Activated naive CD4-positive, alpha-beta T cell treated with anti-CD3 and anti-CD28 coated beads, Interleukin-2, amount 50 U/mL, for 72 hours (primary cell): ENCODE results near the gene ACVRL1. TPM values are rescaled to one million over a fixed set of nuclear protein-coding genes. Genes with fewer than 3 reads are reported as not detected.
A peak's percentile ranks its signal among the peaks of the same experiment; 100 is the strongest.

Source experiments
- ATAC-seq, 2 donors: fragments of 150-1000 bp; cut with Tn5 transposase; 2 replicates each; pipeline ENCODE4 v1.10.0; 2021; ENCODE audit warnings: mild to moderate bottlenecking in 2 of 2, moderate library complexity in 2 of 2
- DNase-seq, 2 donors: peaks; one replicate each; pipeline ENCODE4 v3.0.0; 2021 to 2022; ENCODE audit warnings: low spot score in 2 of 2
- H3K27ac Mint-ChIP-seq, 2 donors: one replicate each; pipeline ENCODE4 v1.8.0; 2022; ENCODE audit warnings: mild to moderate bottlenecking in 2 of 2, mixed read lengths in 2 of 2
- H3K36me3 Mint-ChIP-seq, 2 donors: one replicate each; pipeline ENCODE4 v1.8.0; 2022; ENCODE audit warnings: mixed read lengths in 2 of 2
- H3K9me3 Mint-ChIP-seq, 2 donors: one replicate each; pipeline ENCODE4 v1.8.0; 2022; ENCODE audit warnings: mixed read lengths in 2 of 2
- total RNA-seq, 2 donors: library from RNA; stranded (reverse); gene quantifications; one replicate each; pipeline ENCODE4 v1.2.3, GENCODE V29; 2022

ACVRL1 gene
- total RNA-seq, 2 donors from 2014 or later, result not detected

DNA sequence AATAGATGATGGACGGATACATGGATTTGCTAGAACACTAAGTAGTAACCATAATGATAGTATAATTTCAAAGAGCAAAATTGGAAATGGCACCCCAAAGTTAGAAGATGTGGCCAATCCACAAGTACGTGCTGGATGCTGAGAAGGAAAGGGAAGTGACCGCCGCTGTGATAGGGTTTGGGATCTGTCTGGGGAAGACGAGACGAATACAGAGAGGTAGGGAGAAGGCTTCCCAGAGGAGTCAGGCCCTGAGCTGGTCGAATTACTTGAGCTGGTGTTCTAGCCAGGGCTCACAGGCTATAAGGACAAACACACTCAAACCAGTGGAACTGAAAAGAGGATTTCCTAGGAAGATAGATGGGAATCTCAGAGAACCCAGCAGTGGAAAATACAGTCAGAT lies 34.8 kb downstream of the ACVRL1 start:
- H3K36me3 Mint-ChIP-seq, result peaks cover 6 to 21% of the 10 kb centered on the region in 2 donors
- ATAC-seq, result no peak
- peaks cover 6 to 22% of the 10 kb centered on the region in 2 donors for H3K9me3 Mint-ChIP-seq

DNA sequence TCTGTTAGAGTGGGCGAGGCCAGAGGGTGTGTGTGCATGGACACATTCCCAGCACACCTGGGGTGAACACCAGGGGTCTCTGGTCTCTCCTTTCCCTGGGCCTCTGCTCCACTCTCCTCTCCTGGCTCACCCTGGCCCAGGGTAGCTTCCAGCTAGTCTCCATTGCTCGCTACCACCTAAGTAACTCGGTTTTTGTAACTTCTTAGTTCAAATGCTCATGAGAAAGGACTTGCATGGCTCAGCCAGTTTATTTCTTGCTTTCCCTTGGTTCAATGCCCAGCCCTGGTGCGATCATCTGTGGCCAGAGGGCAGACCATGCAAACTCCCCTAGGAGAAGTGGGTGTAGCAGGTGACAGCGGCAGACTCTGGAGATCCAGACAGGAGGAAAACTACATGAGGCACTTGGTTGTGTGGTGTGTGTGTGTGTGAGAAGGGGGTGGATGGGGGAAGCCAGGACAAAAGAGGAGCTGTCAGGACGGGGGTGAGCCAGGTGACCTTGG lies 35.2 kb downstream of the ACVRL1 start:
- peaks cover 6 to 21% of the 10 kb centered on the region in 2 donors for H3K36me3 Mint-ChIP-seq
- no peak overlapping the region for H3K27ac Mint-ChIP-seq
- H3K9me3 Mint-ChIP-seq, result peaks cover 6 to 22% of the 10 kb centered on the region in 2 donors

More for the DNA sequence above, 34.8 kb downstream of the ACVRL1 start:
- DNase-seq, result no peak
- H3K27ac Mint-ChIP-seq, result peak overlapping the region in 1 of 2 donors; percentile 33

DNA sequence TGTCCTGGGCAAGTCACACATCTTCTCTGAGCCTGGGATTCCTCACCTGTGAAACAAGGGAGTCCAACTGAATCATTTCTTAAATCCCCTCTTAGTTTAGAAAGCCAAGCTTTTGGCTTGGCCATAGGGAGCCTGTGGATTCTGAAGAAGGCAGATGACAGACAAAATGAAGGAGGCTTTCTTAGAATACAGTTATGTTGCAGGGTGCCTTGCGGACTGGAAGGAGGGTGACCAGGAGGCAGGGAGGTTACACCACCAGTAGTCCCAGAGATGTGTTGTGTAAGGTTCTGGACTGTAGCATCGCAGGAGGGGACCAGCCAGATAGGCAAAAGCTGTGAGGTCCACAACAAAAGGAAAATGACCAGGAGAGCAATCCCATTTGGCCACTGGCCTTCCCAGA lies 36.0 kb downstream of the ACVRL1 start:
- ATAC-seq (no peak), DNase-seq (no peak)
- Mint-ChIP-seq H3K9me3 (peaks cover 6 to 22% of the 10 kb centered on the region in 2 donors), H3K36me3 (peaks cover 6 to 21% of the 10 kb centered on the region in 2 donors), H3K27ac (no peak overlapping the region)

More for the DNA sequence above, 35.2 kb downstream of the ACVRL1 start:
- no peak for ATAC-seq
- no peak for DNase-seq

DNA sequence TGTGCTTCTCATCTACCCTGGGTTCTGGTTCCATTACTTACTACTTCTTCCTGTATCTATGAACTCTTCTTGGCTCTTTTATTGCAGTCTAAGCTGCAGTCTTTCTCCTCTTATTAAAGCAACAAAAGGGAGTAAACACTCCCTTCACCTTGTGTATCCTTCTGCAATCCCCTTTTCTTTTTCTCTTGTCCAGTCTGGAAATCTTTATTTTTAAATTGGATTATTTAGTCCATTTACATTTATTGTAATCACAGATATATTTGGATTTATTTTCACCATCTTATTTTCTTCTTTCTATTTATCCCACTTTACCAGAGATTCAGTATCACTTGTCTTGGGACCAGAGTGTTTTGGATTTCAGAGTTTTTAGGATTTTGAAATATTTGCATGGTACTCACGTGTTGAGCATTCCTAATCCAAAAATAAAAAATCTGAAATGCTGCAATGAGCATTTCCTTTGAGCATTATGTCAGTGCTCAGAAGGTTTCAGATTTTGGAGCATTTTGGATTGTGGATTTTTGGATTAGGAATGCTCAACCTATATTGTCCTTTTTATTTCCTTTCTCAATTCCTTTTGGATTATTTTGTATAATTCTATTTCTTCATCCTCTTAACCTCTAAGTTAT lies 37.4 kb downstream of the ACVRL1 start:
- ATAC-seq (no peak), DNase-seq (no peak)
- peaks cover 6 to 21% of the 10 kb centered on the region in 2 donors for H3K36me3 Mint-ChIP-seq
- no peak overlapping the region for H3K27ac Mint-ChIP-seq
- peaks cover 6 to 22% of the 10 kb centered on the region in 2 donors for H3K9me3 Mint-ChIP-seq

DNA sequence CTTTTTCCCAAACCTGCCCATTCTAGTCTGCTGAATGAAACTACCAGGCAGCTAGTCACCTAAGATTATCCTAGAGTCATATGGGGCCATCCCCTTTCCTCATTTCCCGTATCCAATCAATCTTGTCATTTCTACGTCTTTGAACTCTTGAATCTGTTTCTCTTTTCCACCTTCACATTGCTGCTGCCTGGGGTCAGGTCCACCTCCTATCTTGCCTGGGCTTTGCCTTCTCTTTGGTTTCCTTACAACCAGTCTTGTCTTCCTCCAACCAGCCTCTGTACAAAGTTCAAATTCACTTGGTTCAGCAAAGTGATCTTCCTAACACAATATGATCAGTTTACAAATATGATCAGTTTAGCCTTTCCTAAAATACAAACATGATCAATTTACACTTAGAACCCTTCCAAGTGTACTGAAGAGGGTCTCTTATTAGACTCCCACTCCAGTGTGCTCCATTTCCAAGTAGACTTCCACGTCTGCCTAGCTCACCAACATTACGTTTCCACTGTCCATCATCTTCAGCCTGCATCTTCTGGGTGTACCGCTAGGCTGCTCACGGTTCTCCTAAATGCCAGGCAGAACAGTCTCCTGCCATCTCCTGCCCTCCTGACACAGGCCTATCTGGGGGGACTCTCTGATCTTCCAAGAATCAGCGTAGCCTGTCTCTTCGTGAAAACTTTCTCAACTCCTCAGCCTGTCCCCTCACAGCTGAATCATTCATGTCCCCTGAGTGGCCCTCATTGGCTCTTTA lies 40.1 kb downstream of the ACVRL1 start:
- ATAC-seq, result no peak
- peaks cover 6 to 21% of the 10 kb centered on the region in 2 donors for H3K36me3 Mint-ChIP-seq
- peaks cover 6 to 22% of the 10 kb centered on the region in 2 donors for H3K9me3 Mint-ChIP-seq
- no peak overlapping the region for H3K27ac Mint-ChIP-seq
- DNase-seq, result no peak

DNA sequence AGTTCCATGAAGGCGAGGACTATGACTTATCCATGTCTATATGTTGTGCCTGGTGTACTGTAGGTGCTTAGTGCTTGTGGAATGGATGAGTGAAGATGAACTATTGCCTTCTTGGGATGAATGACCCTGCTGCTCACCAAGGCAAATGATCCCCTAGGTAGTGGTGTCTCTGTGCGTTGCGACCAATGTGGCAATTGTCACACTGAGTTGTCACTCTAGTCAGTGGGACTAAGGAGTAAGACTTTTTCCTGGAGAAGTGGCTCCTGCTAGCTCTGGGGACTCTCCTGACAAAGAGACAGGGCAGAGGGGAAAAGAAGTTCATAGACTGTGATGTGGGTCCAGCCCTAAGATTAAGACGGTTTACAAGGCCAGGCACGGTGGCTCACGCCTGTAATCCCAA lies 40.8 kb downstream of the ACVRL1 start:
- Mint-ChIP-seq H3K27ac (no peak overlapping the region), H3K9me3 (peaks cover 6 to 22% of the 10 kb centered on the region in 2 donors), H3K36me3 (peaks cover 6 to 21% of the 10 kb centered on the region in 2 donors)
- DNase-seq (no peak), ATAC-seq (no peak)

DNA sequence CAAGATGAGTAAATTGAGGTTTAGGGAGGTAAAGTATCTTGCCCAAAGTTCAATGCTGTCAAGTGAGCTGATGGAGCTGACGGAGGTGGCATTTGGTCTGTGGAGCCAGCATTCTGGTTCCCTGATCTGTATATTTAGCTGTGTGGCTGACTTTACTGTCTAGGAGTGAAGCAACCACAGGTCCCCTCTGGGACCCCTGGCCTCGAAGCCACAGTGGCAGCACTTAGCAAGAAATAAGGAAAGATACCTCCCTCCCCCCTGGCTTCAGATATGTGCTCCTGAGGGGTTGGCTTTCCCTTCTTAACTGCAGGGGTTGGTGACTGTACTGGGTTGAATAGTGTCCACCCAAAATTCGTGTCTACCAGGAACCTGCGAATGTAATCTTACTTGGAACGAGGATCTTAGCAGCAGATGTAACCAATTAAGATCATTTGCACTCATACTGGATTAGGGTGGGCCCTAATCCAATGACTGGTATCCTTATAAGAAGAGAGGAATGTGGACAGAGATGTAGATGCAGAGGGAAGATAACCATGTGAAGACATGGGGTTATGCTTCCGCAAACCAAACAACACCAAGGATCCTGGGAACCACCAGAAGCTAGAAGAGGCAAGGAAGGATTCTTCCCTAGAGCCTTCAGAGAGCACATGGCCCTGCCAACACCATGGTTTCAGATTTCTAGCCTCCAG lies 42.2 kb downstream of the ACVRL1 start:
- peaks cover 2 to 15% of the 10 kb centered on the region in 2 donors for H3K9me3 Mint-ChIP-seq
- peaks cover 6 to 16% of the 10 kb centered on the region in 2 donors for H3K36me3 Mint-ChIP-seq
- no peak for DNase-seq
- H3K27ac Mint-ChIP-seq, result no peak overlapping the region
- no peak for ATAC-seq

DNA sequence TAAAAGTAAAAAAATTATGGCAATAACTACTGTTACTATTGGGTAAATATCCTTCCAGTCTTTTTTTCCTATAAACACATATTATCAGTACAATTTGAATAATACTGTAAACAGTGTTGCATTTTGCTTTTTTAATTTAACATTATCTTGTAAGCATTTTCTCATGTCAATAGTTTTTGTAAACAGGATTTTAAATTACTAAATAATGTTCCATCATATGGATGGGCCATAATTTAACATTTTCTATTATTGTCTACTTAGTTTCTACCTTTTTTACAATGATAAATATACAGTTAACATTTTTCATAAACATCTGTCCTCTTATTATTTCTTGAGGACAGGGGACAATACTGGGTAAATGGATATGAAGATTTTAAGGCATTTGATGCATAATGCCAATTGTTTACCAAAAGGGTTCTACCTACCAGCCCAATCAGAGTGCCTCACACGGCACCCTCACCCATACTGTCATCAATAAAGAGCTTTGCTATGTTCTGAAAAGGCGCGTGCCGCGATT lies 43.4 kb downstream of the ACVRL1 start:
- Mint-ChIP-seq H3K27ac (peak overlapping the region in 1 of 2 donors; percentile 76), H3K9me3 (peaks cover 0 to 6% of the 10 kb centered on the region in 2 donors), H3K36me3 (peaks cover 0 to 5% of the 10 kb centered on the region in 2 donors)
- ATAC-seq, result no peak
- no peak for DNase-seq

DNA sequence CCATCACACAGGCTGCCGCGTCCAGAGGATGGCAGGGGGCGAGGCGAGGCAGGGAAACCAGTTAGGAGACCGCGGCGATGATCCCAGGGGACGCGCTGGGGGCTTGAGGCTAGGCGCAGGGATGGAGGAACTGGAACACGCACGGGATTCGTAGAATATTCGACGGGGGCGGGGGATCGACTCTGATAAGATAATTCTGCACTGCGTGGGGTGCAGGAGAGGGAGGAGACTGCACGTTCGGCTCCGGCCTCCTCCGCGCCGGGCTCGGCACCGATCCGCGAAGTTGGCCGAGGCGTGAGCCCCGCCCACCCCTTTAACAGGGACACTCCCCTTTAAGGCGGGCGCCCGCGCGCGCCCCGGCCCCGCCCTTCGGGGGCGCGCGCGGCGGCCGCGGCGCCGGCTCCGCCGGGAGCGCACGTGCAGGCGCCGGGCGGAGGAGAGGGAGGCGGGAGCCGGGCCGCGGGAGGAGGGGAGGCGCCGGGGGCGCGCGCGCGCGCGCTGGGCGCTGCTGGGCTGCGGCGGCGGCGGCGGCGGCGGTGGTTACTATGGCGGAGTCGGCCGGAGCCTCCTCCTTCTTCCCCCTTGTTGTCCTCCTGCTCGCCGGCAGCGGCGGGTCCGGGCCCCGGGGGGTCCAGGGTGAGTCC lies 44.0 kb downstream of the ACVRL1 start, which contains the start of gene ACVR1B:
Gene ACVR1B, plus strand, starts transcription at position 501 of the 644 bp plus-strand sequence. Its CDS starts 45 bp downstream, at position 546.
- Mint-ChIP-seq H3K27ac (peak within 1 kb of the TSS; percentile 76), H3K9me3 (peaks cover 0 to 4% of the 10 kb centered on the region in 2 donors), H3K36me3 (peaks cover 0 to 1% of the 10 kb centered on the region in 2 donors)
- peak; percentile 93 to 98 for ATAC-seq
- DNase-seq, result peak; percentile 81 to 87

DNA sequence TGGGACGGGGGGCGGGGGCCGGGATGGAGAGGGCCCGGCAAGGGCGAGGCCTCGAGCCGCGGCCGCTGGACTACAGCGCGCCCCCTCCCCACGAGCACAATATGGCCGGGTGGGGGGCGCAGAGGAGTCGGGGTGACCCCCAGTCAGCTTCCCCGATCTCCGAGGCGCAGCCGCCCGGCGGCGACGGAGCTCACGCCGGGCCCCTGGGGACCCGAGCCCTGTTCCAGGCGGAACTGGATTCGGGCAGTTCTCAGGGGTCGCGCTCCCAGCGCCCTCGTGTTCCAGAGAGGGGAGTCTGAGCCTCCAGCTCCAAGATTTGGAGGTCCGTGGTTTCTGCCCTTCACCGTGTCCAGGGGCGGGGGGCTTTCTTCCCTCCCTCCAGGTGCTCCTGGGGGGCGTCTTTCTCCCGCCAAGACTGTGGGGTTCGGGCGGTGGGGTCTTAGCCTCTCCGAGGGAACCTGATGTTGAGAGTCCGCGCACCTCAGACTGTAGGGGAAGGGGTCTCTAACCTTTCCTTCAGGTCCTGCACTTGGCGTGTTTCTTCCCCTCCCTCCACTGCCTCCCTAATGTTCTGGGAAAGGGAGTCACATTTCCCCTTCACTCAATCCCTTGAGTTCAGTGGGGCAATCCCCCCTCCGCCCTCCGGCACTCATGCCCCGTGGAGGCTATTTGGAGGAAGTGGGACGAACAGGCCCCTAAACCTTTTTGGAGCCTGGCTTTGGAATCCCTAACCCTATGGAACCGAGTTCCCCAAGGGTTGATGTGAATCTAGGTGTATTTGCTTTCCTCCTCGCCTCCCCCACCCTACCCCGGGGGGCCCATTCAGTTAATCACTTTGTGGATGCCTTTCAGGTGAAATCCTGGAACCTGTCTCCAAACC lies 44.8 kb downstream of the ACVRL1 start:
- ATAC-seq, result peak; percentile 4 to 6
- DNase-seq, result peak in 1 of 2 donors; percentile 14
- H3K27ac Mint-ChIP-seq, result peak overlapping the region; percentile 48 to 76
- H3K9me3 Mint-ChIP-seq, result no peaks in the 10 kb centered on the region
- no peaks in the 10 kb centered on the region for H3K36me3 Mint-ChIP-seq

DNA sequence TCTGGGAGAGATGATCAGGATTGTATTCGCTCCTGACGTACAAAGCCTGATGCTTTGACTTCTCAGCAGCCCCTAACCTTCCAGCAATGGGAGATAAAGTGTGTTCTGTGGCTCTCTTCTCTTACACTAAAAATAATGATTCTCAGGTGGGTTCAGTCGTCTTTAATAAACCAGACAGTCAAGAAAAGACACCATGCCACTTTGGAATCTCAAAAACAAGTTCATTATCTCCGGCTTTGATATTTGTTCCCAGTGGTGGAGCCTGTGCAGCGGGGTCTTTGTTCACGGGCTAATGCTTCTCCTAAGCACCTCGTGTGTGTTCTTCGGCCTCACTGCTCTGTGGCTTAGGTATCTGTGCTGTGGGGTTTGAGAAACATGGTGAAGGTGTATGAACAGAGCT lies 45.8 kb downstream of the ACVRL1 start:
- H3K9me3 Mint-ChIP-seq, result no peaks in the 10 kb centered on the region
- H3K27ac Mint-ChIP-seq, result no peak overlapping the region
- ATAC-seq (no peak), DNase-seq (no peak)
- no peaks in the 10 kb centered on the region for H3K36me3 Mint-ChIP-seq

DNA sequence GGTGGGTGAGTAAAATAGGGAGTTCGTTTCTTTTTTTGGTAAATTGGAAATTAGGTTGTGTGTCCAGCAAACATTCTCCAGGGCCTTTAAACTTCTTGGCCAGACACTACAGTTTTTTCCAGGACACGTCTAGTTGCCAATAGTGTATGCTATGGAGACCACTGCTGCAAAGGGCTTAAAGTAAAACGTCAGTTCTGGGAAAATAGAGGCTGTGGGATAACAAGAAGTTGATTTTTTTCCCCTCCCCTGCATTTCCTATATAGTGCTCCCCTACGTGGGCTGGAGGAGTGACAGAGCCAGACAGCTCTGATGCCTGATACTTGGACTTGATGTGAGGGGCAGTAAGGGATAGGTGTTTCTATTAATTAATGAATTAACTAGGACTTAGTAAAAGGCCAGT lies 46.6 kb downstream of the ACVRL1 start:
- no peak for DNase-seq
- no peaks in the 10 kb centered on the region for H3K9me3 Mint-ChIP-seq
- H3K27ac Mint-ChIP-seq, result no peak overlapping the region
- H3K36me3 Mint-ChIP-seq, result no peaks in the 10 kb centered on the region
- no peak for ATAC-seq

DNA sequence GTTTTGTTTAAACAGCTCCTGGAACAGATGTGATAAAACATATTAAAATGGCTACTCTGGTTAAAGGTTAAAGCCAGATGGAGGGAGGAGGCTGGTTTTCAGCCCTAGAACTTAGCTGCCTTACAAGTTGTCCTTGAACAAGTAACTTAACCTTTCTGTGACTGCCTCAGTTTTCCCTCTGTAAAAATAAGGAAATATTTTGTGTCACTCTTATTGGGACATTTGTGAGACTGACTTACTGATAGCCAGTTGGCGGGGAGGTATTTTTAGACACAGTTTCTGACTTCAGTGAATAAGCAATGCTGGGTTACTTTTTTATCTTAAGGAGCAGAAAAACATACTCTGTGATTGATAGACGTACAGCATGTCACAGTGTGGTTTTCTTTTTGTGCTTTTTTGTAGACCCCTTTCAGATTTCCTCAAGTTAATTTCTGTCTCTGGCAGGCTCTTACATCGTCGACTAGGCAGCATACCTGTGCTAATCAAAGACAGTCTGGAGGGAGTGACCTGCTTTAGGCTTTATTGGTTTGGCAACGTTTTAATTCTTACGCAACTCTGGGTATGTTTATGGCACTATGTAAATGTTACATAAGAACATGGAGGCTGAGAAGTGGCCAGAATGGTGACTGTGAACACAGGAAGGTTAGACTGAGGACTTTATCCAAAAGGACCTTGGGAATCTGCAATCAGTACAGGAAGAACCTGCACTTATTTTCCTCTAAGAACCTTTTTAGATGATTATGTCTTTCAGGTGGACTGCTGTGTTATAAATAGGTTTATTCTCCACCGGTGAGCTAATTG lies 47.5 kb downstream of the ACVRL1 start:
- no peaks in the 10 kb centered on the region for H3K9me3 Mint-ChIP-seq
- no peak overlapping the region for H3K27ac Mint-ChIP-seq
- no peak for DNase-seq
- peaks cover 0 to 5% of the 10 kb centered on the region in 2 donors for H3K36me3 Mint-ChIP-seq
- no peak for ATAC-seq

DNA sequence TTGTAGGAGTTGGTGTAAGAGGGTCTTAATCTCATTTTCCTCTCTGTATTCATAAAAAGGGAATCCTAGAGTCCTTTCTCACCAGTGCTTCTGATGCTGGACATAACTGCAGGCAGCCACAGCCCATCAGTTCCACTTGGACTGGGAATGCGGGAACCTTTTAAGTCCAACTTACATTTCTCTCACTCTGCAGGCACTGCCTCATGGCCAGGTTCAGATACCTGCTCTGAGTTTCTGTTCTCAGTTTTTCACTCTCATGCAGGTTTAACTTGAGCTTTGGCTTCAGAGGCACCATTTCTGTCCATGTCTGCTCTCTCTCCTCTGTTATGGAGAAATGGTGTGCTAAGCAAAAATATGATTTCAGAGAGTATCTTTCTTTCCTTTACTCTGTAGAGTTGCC lies 48.4 kb downstream of the ACVRL1 start:
- no peak overlapping the region for H3K27ac Mint-ChIP-seq
- H3K36me3 Mint-ChIP-seq, result peaks cover 0 to 5% of the 10 kb centered on the region in 2 donors
- no peak for DNase-seq
- ATAC-seq, result no peak
- no peaks in the 10 kb centered on the region for H3K9me3 Mint-ChIP-seq

DNA sequence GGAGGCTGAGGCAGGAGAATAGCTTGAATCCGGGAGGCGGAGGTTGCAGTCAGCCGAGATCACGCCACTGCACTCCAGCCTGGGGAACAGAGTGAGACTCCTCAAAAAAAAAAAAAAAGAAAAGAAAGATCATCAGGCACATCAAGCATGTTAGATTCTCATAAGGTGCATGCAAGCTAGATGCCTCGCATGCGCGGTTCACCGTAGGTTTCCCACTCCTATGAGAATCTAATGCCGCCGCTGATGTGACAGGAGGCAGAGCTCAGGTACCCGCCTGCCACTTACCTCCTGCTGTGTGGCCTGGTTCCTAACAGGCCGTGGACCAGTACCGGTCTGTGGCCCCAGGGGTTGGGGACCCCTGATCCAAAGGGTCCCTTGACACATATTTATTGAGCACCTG lies 51.2 kb downstream of the ACVRL1 start:
- peaks cover 5 to 11% of the 10 kb centered on the region in 2 donors for H3K36me3 Mint-ChIP-seq

More for the DNA sequence above, 51.2 kb downstream of the ACVRL1 start:
- Mint-ChIP-seq H3K27ac (no peak overlapping the region), H3K9me3 (no peaks in the 10 kb centered on the region)
- ATAC-seq, result no peak
- DNase-seq, result no peak
